ENCODE results near the gene MTPN.

Gene MTPN, protein sequence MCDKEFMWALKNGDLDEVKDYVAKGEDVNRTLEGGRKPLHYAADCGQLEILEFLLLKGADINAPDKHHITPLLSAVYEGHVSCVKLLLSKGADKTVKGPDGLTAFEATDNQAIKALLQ

DNA sequence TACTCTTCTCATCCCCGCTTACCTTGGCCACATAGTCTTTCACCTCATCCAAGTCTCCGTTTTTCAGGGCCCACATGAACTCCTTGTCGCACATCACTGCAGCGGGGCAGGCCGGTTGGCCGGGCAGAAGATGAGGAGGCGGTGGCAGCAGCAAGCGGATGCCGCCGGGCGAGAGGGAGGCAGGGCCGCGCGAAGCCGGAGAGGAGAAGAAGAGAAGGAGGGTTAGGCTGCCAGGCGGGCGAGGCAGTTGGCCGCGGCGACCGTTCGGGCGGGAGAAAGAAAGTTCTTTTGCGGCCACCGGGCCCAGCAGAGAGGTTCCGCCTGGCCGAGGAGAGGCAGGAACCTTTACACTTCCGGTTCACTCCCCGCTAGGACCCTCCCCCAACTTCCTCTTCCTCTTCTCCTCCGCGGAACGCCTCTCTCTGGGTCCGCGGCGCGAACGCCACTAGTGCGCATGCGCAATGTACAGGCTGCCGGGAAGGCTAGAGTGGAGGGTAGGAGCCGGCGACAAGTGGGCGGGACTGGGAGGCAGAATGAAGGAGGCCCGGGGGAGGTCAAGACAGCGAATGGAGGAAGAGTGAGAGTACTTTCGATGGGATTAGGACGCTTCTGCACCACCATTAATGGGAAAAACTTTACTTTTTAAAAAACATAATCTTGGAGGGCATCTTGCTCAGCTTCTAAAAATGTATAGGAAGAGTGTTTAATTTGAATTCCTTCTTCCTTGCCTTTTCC lies at the start of gene MTPN:
TSS of gene MTPN (minus strand) at position 353 of the 735 bp plus-strand sequence. CDS start at position 94, 259 bp downstream.
- DNase-seq = peak; percentile 99

DNA sequence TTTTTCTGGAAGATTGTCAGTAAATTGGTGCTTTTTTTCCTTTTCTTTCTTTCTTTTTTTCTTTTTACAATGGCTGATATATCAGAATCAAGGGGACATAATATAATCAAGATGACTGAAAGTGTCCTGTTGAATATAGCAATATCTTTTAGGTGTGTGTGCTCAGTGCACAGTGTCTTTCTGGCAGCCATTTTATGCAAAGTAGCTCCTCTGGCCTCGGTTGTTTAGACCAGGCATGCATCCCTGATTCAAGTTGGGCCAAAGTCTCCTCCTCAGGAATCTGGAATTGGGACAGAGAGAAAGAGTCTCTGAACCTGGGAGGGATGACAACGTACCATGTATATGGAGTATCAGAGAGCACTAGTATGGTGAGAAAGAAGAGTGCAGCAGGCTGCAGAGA lies 49.0 kb upstream of the MTPN start:
- no peak for DNase-seq

DNA sequence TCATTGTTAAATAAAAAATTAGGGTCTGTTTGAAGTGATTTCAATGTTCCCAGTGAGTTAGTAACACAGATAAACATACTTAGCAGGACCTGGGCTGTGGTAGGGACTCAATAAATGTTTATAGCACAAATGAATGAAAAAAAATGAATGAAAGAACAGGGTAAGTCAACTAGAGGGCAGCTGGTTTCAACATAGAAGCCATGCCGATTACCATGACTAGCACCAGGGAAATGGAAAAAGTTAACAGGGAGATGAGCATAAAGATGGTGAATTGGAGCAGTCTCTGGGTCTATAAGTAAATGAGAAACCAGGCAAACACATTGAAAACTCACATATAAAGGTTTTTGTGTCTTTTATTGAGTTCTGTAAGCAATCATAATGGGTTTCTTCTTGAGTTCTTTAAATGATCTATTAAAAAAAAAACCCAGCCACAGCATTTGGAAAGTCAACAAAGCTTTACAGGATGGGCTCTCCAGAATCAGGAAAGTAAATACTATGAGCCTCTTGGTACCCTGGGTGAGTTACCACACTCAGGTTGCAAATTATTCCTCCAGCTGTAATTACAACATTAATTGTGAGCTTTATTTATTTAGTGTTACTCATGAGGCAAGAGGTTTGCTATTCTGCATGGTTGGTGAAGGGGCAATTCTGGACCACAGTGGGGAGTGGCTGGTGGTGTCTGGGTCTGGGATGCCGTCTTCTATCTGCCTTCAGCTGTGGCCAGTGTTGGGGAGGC lies 46.1 kb upstream of the MTPN start:
- no peak for DNase-seq

DNA sequence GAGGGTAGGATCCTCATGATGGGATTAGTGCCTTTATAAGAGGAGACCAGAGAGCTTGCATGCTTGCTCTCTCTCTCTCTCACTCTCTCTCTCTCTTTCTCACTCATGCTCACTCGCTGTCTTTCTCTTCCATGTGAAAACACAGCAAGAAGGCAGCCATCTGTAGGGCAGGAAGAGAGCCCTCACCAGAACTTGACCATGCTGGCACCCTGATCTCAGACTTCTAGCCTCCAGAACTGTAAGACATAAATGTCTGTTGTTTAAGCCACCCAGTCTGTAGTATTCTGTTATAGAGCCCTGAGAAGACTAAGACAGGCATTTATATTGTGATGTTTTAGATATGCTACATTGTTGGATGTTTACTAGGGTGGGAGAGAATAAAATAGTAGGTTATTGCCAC lies 43.4 kb upstream of the MTPN start:
- no peak for DNase-seq

DNA sequence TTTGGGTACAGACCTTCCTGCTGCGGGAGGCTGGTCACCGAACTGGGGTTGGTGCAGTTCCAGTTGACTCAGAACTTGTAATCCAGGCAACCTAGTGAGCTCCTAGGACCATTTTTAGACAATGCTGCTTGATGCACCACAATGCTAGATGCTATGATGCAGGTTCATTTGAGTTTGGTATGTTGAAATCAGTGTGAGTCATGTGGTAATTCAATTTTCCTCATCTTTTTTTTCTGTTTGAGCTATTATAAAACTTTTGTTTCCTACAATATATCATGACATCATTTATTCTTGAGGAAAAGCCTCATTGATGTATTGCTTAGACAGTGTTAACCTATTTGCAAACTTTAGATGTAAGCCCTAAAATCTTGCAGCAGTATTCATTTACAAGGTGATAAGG lies 40.9 kb upstream of the MTPN start:
- DNase-seq = no peak

DNA sequence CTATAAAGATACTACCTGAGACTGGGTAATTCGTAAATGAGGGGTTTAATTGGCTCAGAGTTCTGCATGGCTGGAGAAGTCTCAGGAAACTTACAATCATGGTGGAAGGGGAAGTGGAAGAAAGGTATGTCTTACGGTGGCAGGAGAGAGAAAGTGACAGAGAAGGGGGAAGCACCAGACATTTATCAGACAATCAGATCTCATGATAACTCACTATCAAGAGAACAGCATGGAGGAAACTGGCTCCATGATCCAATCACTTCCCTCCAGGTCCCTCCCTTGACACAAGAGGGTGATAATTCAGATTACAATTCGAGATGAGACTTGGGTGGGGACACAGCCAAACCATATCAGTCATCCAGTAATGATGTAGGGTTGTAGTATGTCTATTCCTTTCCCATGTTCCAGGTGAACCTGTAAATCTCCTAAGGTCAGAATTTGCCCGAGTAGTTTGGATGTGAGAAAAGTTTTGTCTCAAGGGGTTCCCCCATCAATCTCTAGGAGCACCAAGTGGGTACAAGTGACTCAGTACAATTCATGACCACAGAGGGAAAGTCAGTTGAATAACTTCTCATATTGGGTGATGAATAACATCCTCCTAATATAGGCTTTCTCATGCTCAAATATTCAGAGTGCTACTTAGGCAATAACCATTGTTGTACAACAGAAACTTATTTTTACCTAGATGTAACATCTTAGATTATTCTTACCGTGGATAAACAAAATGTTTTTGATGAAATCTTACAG lies 39.7 kb upstream of the MTPN start:
- DNase-seq = no peak

DNA sequence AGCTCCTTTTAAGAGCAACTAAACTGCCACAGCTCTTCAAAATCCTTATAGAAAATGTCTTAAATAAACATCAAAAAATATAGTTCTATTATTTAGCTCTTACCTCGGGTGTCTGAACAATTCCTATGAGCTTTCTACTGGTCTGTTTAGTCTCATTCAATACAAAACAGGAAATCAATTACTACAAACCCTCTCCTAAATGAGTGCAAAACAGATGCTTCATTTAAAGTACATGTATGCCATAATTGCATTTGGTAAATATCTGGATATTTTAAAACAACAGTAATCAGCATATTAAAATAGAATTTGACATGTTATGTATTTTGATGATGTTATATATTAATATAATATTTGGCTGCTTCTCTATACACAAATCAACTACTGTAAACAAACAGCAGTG lies 38.5 kb upstream of the MTPN start:
- no peak for DNase-seq

DNA sequence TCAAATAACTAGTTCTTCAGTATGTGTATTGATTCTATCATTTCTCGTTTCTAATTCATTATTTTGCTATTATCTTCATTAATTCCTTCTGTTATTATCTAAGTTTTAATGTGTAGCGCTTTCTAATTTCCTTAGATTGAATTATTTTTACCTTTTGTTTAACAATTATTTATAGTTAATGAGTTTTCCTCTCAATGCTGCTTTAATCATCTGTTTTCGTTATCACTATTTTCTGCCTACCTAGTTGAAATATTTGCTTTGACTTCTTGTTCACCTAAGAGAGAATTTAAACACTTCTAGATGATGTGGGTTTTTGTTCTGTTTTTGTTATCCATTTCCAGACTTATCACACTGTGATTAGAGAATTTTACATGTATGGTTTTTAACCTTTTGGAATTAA lies 37.5 kb upstream of the MTPN start:
- no peak for DNase-seq

DNA sequence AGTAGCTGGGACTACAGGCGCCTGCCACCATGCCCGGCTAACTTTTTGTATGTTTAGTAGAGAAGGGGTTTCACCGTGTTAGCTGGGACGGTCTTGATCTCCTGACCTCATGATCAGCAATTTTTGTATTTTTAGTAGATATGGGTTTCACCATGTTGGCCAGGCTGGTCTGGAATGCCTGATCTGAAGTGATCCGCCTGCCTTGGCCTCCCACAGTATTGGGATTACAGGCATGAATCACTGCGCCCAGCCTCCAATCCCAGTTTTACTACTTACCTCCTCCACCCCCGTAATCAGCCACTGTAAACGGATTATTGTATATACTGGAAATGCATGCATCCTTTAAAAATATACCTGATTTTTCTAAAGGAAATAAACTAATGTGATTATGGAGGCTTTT lies 35.1 kb upstream of the MTPN start:
- no peak for DNase-seq

DNA sequence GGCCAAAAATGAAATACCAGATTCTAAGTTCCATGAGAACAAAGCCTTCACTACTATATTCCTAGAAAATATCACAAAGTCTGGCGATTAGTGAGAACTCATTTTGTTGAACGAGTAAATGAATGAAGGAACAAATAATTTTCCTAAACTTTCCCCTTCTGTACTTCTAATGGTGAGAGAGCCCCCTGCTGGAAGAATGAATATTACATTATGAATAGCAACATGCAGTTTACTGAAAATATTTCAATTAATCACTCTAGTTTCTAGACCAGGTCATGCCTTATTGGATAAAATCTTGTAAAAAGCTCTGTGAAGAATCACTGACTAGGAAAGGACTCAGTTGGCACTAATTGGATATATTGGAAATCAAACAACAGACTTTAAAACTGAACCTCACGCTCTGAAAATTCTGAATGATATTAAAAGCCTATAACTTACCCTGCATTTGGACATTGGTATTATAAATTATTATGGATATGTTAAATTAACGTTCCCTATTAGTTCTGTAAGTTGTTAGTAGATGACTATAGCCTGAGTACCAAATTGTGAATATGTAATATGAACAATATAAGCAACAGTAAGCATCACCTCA lies 32.4 kb upstream of the MTPN start:
- peak; percentile 81 for DNase-seq

DNA sequence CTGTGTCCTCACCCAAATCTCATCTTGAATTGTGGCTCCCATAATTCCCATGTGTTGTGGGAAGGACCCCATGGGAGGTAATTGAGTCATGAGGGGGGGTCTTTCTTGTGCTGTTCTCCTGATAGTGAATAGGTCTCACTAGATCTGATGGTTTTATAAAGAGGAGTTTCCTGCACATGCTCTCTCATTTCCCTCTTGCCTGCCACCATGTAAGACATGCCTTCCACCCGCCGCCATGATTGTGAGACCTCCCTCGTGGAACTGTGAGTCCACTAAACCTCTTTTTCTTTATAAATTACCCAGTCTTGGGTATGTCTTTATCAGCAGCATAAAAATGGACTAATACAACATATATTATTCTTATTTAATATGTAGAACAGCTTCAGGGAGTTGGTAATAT lies 29.0 kb upstream of the MTPN start:
- no peak for DNase-seq

DNA sequence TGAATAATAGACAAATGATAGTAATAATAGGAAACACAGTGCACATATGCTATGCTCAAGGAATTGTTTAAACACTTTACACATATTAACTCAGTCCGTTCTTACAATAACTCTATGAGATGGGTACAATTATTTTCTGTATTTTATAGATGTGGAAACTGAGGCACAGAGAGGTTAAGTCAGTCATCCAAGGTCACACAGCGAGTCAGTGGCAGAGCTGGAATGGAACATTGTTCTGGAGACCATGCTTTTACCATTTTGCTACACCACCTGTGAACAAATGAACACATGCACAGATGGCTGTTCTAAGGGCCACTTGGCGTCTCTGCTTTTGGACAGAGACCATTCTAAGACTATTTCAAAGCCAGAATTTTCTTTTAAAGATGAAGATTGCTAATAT lies 26.9 kb upstream of the MTPN start:
- no peak for DNase-seq

DNA sequence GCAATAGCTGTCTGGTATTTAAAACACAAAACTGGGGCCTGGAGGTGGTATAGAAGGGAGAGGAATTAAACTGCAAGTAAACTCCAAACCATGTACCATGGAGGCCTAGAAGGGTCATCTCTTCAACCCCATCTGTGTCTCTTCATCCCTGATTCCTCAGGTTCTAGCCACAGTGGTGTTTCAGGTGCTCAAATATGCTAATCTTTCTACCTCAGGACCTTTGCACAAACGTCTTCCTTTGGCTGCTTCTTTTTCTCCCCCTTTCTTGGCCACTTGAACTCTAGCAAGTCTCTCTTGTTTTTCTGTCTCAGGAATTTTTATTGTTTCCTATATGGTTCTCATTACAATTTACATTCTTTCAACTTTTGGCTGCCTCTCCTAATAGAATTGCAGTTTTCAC lies 25.6 kb upstream of the MTPN start:
- no peak for DNase-seq

DNA sequence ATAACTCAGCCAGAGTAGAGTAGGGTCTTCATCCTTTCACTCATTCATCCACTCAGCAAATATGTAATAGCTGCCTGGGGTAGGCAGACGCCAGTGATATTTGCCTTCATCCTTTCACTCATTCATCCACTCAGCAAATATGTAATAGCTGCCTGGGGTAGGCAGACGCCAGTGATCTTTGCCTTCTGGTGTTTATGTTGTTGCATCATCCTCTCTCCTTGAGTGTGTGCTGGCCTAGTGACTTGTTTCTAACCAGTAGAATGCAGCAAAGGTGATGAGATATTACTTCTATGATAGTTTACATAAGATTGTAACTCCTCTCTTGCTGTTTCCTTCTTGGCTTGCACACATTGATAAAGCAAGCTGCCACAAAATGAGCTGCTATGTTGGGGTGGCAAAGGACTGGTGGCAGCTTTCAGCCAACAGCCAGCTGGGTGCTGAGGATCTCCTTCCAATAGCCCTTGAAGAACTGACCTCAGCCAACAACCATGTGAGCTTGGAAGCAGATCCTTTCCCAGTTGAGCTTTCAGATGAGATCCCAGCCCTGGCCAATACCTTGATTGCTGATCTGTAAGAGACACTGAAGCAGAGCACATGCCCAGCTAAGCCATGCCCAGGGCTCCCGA lies 23.2 kb upstream of the MTPN start:
- DNase-seq = no peak

DNA sequence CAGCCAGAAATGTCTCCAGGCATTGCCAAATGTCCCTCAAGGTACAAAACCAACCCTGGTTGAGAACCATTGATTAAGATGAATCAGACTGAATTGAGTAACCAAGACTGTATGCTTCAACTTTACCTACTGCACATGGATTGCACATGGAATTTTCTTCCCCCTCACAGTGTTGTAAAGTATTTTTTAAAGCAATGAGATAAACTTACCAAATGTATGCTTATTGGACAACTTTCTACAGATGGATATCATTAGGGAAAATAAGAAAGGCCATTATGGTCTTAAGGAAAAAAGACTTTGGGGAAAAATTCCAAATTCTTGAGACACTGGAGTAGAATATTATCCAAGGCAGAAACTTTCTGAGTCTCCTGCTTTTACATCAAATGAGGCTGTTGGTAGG lies 20.9 kb upstream of the MTPN start:
- no peak for DNase-seq

DNA sequence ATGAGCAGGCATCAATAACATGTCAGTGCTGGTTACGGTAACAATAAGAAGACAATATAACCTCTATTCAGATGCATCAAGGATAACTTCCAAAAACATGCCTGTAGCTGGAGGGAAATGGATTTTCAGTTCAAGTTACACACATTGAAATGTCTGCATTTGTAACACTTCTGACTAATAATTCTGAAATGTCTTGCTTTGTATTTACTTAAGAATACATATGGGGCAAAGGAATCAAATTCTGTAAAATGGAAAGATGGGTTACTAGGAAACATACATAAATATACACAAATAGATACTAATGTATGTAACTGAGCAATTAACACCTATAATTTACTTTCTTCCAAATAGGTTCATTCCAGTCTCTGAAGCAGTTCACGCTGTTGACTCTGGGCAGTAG lies 18.6 kb upstream of the MTPN start:
- DNase-seq = no peak

DNA sequence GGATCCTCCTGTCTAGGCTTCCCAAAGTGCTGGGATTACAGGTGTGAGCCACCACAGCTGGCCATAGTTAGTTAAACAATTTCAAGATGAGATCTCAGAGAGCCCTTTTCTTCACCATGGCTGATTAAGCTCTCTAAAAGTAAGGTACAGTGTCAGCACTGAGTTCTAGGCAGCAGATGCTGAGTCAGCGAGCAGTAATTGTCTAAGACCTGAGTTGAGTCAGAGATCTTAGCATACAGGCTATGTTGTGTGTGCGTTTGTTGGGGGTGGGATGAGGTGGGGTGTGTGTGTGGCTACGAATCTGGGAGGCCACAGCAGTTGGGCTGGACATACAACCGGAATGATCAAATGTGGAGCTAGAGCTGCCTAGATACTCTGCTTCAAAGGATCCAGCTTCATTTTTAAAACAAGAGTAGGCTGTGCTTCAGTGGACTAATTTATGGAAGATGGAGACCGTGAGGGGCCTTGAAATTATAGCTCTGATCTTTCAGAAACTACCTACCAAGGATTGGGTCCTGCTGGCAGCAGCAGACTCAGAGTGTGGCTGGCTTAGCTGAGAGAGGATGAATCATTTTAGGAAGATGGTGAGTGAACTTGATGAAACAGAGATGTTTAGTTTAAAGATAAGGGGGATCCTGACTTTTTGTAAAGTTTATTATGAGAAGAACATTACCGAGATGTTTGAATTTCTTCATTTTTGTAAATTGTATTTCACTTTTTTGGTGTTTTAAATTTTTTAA lies 17.5 kb upstream of the MTPN start:
- DNase-seq = no peak

DNA sequence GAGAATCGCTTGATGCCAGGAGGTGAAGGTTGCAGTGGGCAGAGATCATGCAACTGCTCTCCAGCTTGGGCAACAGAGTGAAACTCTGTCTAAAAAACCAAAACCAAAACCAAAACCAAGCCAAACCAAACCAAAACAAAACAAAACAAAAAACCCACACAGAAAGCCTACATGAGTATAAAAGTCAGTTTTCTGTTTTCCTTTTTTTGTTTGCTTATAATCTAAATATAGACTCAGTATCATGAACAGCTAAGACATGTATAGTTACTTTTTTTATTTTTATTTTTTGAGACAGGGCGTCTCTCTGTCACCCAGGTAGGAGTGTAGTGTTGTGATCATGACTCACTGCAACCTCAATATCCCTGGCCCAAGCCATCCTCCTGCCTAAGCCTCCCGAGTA lies 16.8 kb upstream of the MTPN start:
- no peak for DNase-seq

DNA sequence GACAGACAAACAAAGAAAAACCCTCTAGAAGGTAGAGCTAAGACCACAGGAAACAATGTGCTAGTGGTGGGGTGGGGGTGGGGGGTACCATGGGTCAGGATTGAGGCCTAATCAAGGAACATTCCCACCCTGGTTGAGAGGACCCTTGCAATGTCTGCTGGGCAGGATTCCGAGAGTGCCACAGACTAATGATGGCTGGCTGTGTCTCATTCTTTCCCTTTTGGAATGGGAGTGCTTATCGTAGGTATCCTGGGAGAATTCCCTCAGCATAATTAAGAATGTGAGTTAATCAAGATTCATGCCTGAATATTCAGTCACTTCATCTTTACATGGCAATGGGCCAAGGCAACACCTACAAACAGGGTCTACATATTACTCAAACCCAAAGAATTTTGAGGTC lies 14.7 kb upstream of the MTPN start:
- DNase-seq = no peak

DNA sequence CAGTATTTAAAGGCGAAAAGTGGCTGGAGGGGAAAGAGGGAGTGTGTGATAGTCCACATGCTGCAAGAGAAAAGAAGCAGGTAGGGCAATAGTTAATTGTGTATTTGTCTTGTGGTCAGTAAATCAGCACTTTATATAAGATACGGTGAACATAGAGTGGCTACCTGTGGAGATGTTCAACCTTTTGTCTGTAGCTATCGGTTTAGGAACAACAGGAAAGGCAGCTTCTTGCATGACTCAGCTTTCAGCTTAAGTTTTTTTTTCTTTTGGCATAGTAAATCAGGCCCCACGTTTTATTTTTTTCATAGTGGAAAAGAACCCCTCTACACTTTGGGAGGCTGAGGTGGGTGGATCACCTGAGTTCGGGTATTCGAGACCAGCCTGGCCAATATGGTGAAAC lies 14.2 kb upstream of the MTPN start:
- no peak for DNase-seq

DNA sequence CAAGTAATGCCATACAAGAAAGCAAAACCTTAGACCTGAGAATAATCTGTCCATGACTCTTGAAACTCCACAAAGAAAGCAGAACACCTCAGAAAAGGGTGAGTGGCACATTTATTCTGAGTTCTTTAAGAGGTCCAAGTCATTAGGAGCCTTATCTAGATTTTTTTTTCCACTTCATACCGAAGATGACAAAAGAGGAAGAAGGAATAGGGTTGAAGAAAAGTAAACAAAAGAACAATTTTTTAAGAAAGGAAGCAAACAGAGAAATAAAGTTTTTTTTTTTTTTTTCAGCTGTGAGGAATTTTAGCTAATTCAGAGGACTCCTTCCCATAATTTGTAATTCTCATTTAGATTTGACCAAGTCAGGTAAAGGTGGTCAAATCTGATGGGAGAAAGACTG lies 13.1 kb upstream of the MTPN start:
- DNase-seq = peak; percentile 46
